Endothelial cell of umbilical vein (primary cell): ENCODE results near the gene AKAP8. TPM values are rescaled to one million over a fixed set of nuclear protein-coding genes. Genes with fewer than 3 reads are reported as not detected.

Experiments
- BruUV-seq: library from RNA; stranded (reverse); fragments of 400-500 nt; replicated peaks from 2 replicates; lab custom pipeline; 2021; lab: Mats Ljungman, UMichigan
- CTCF ChIA-PET: fragments of 300-600, 350-600 bp; sonication (Branson Sonifier 250); formaldehyde crosslinking; loops from one replicate; lab custom pipeline; 2021; ENCODE audit warnings: antibody characterized with exemption, inconsistent platforms; lab: Charles Lee
- POLR2A ChIA-PET: fragments of 300-600, 350-600 bp; sonication (Branson Sonifier 250); formaldehyde crosslinking; loops from one replicate; lab custom pipeline; 2021; ENCODE audit warnings: antibody characterized with exemption, inconsistent platforms; lab: Charles Lee
- DNase-seq: peaks from one replicate; pipeline ENCODE4 v3.0.0-alpha.2; 2011; ENCODE audit warnings: low read depth, low spot score
- FAIRE-seq: peaks from 2 replicates; lab custom pipeline; 2011; peaks lifted over from hg19 to GRCh38; lab: Jason Lieb, UNC
- H2AFZ ChIP-seq: 2 replicates; pipeline ENCODE4 v1.6.0; 2012; ENCODE audit warnings: low read depth, low read length, control low read depth, inconsistent platforms
- H3K27ac ChIP-seq: 2 replicates; pipeline ENCODE4 v1.5.1; 2011; ENCODE audit warnings: low read depth, mild to moderate bottlenecking, control low read depth, low read length, moderate library complexity; ENCODE audit not compliant: insufficient read depth
- H3K27me3 ChIP-seq, 2 experiments: 2 replicates each; pipeline versions ENCODE4 v1.6.0 to v1.6.1; 2011; ENCODE audit warnings: low read length in 2 of 2, mixed read lengths in 1 of 2; ENCODE audit not compliant: control insufficient read depth in 2 of 2, insufficient read depth in 2 of 2
- H3K36me3 ChIP-seq, 2 experiments: 2 replicates in 1 of 2; 3 replicates in 1 of 2; pipeline ENCODE4 v1.5.1; 2011; ENCODE audit warnings: low read length in 2 of 2, mild to moderate bottlenecking in 1 of 2, moderate library complexity in 1 of 2; ENCODE audit not compliant: control insufficient read depth in 2 of 2, insufficient read depth in 2 of 2; ENCODE audit errors: extremely low read depth in 1 of 2
- H3K4me1 ChIP-seq: 3 replicates; pipeline ENCODE4 v1.5.1; 2011; ENCODE audit warnings: mild to moderate bottlenecking, low read length; ENCODE audit not compliant: control insufficient read depth, insufficient read depth; ENCODE audit errors: extremely low read depth
- H3K4me2 ChIP-seq: 2 replicates; pipeline ENCODE4 v1.6.1; 2011; ENCODE audit warnings: low read length, control low read depth, mixed read lengths; ENCODE audit not compliant: insufficient read depth
- H3K4me3 ChIP-seq, 3 experiments: fragments of 200-600 bp in 1 of 3; sonication (generic), shearing (Covaris generic) in 1 of 3; replicated peaks in 1 of 3; 2 replicates each; pipeline ENCODE4 v1.5.1; 2011 to 2016; ENCODE audit warnings: control low read depth in 3 of 3, low read length in 3 of 3, mild to moderate bottlenecking in 2 of 3, inconsistent platforms in 1 of 3, low read depth in 1 of 3, moderate library complexity in 1 of 3; ENCODE audit not compliant: insufficient read depth in 1 of 3
- H3K79me2 ChIP-seq: 2 replicates; pipeline ENCODE4 v1.6.0; 2012; ENCODE audit warnings: low read length, inconsistent platforms; ENCODE audit not compliant: control insufficient read depth, insufficient read depth
- H3K9ac ChIP-seq: replicated peaks from 2 replicates; pipeline ENCODE3; 2011; ENCODE audit warnings: low read length, control low read depth; ENCODE audit not compliant: insufficient read depth; ENCODE audit errors: extremely low read depth
- H3K9me1 ChIP-seq: replicated peaks from 3 replicates; pipeline ENCODE4 v1.6.0; 2011; ENCODE audit warnings: mild to moderate bottlenecking, low read length; ENCODE audit not compliant: control insufficient read depth, insufficient read depth; ENCODE audit errors: extremely low read depth
- H3K9me3 ChIP-seq: replicated peaks from 2 replicates; pipeline ENCODE4 v1.5.1; 2012; ENCODE audit warnings: low read length, inconsistent platforms; ENCODE audit not compliant: control insufficient read depth, insufficient read depth
- H4K20me1 ChIP-seq: replicated peaks from 2 replicates; pipeline ENCODE3; 2011; ENCODE audit warnings: mild to moderate bottlenecking, low read length; ENCODE audit not compliant: control insufficient read depth, insufficient read depth; ENCODE audit errors: extremely low read depth
- CTCF ChIP-seq, 2 donors: IDR thresholded peaks; 1 replicate in 1 of 2; 2 replicates in 1 of 2; pipeline ENCODE4 v1.5.1; 2011; ENCODE audit warnings: low read length in 2 of 2, mild to moderate bottlenecking in 2 of 2, moderate library complexity in 2 of 2, control low read depth in 1 of 2, inconsistent platforms in 1 of 2, low read depth in 1 of 2; ENCODE audit not compliant: insufficient read depth in 1 of 2; ENCODE audit errors: extremely low read depth in 1 of 2
- EZH2 ChIP-seq: IDR thresholded peaks from 2 replicates; pipeline ENCODE4 v1.6.1; 2012; ENCODE audit warnings: borderline replicate concordance, low read depth, mild to moderate bottlenecking, moderate library complexity, low read length, inconsistent platforms; ENCODE audit not compliant: severe bottlenecking
- FOS ChIP-seq: IDR thresholded peaks from 2 replicates; pipeline ENCODE4 v1.6.1; 2011; ENCODE audit warnings: mild to moderate bottlenecking, low read length, moderate library complexity, borderline replicate concordance; ENCODE audit not compliant: insufficient read depth
- GATA2 ChIP-seq: IDR thresholded peaks from 2 replicates; pipeline ENCODE4 v1.7.0; 2011; ENCODE audit warnings: low read depth, mild to moderate bottlenecking, moderate library complexity, mixed read lengths, low read length; ENCODE audit not compliant: insufficient read length, insufficient read depth
- JUN ChIP-seq: IDR thresholded peaks from 2 replicates; pipeline ENCODE4 v1.6.1; 2011; ENCODE audit warnings: borderline replicate concordance, low read depth; ENCODE audit not compliant: insufficient read length, insufficient read depth
- MAX ChIP-seq: IDR thresholded peaks from 2 replicates; pipeline ENCODE4 v1.6.1; 2011; ENCODE audit not compliant: insufficient read depth, insufficient read length
- MYC ChIP-seq: IDR thresholded peaks from one replicate; pipeline ENCODE4 v1.6.1; 2011; ENCODE audit warnings: mild to moderate bottlenecking, low read depth, low read length
- POLR2A ChIP-seq: IDR thresholded peaks from 2 replicates; pipeline ENCODE4 v1.6.1; 2012; ENCODE audit warnings: low read depth, mild to moderate bottlenecking, control low read depth, low read length
- POLR2AphosphoS5 ChIP-seq: IDR thresholded peaks from 2 replicates; pipeline ENCODE4 v1.6.1; 2012; ENCODE audit warnings: low read depth, mild to moderate bottlenecking, control low read depth, low read length, moderate library complexity; ENCODE audit not compliant: insufficient read depth
- dilution Hi-C: fragments of 300-500 bp; cut with MboI; formaldehyde crosslinking; loops from one replicate; pipeline ENCODE4 v1.15.0; 2019; ENCODE audit warnings: low sequenced_read_pairs; ENCODE audit not compliant: extremely low pct_ligation_motif_present
- intact Hi-C: fragments of 100-400 bp; cut with micrococcal nuclease; formaldehyde crosslinking; loops from one replicate; pipeline ENCODE4 v1.10.0; 2022
- polyA plus RNA-seq, 4 experiments: library from polyadenylated mRNA; depleted of rRNA in 3 of 4; stranded (reverse) in 3 of 4; unstranded in 1 of 4; fragments of >200 nt; gene quantifications; 2 replicates each; pipeline versions ENCODE4 v1.2.1 to v1.2.3, GENCODE V29; 2011 to 2012; ENCODE audit warnings: missing spikeins in 1 of 4
- total RNA-seq: library from RNA; stranded (reverse); gene quantifications from 2 replicates; pipeline ENCODE4 v1.2.3, GENCODE V29; 2021

Gene AKAP8
- total and polyA plus RNA-seq, 2 donors (not counting 3 experiments of a cell fraction or from before 2014, with no cell fraction given), result 16.4 to 44.1 TPM

GRCh38 chr19:15402411-15403150 lies 23.0 kb upstream of the AKAP8 start:
- Histone ChIP-seq H3K4me1 (no peaks in the 10 kb centered on the region), H3K9me1 (no peaks in the 10 kb centered on the region), H3K4me3 (no peak overlapping the region), H3K36me3 (peaks cover 8 to 55% of the 10 kb centered on the region in 2 experiments), H4K20me1 (peaks cover 3% of the 10 kb centered on the region), H3K4me2 (no peak overlapping the region), H3K9me3 (no peaks in the 10 kb centered on the region), H3K79me2 (peaks cover 51% of the 10 kb centered on the region), H3K27me3 (no peaks in the 10 kb centered on the region), H3K9ac (no peak overlapping the region), H2AFZ (no peak overlapping the region), H3K27ac (no peak overlapping the region)
- intact Hi-C loops (no loop called here), dilution Hi-C loops (no loop called here)
- FAIRE-seq, result no peak
- DNase-seq, result no peak
- no TSS peak for BruUV-seq
- no peak for TF ChIP-seq JUN
- no peak for TF ChIP-seq FOS
- TF ChIP-seq GATA2, result no peak
- TF ChIP-seq MYC, result no peak
- TF ChIP-seq POLR2AphosphoS5, result no peak
- no peak for TF ChIP-seq POLR2A
- TF ChIP-seq EZH2, result no peak
- TF ChIP-seq MAX, result no peak
- TF ChIP-seq CTCF (IDR thresholded peaks at IDR 0.05; ENCODE audit: extremely low read depth in 1 of 2, insufficient read depth in 1 of 2, low read depth in 1 of 2, low read length in 2 of 2), result no peak
- ChIA-PET CTCF (interaction anchor here (1.3 kb wide), 1 partner anchor 12 kb away, joined by 3 read pairs; no protein-coding TSS in a partner anchor), POLR2A (no interaction called here)
